ENCODE measurements around the gene RAB3IL1.
"Not testable (repeated sequence)": the region's sequence is repeated elsewhere in the genome, so short reads cannot be mapped to it uniquely, and the experiment has no call there.

The RAB3IL1 gene

GRCh38 chr11:61954106-61954850 lies 36.9 kb upstream of the RAB3IL1 start:
- in situ Hi-C loops (cut with MboI; ENCODE audit: low sequenced_read_pairs) = no loop called here

GRCh38 chr11:61953632-61954031 lies 36.3 kb upstream of the RAB3IL1 start:
- in situ Hi-C loops (cut with MboI; ENCODE audit: low sequenced_read_pairs) = not testable (repeated sequence)

- in situ Hi-C loops (cut with MboI; ENCODE audit: low sequenced_read_pairs) = no loop called here
These were observed 35.5 kb upstream of the RAB3IL1 start for GRCh38 chr11:61952882-61953281.

- in situ Hi-C loops (cut with MboI; ENCODE audit: low sequenced_read_pairs) = no loop called here
These were observed 34.2 kb upstream of the RAB3IL1 start for GRCh38 chr11:61951484-61952135.

GRCh38 chr11:61950035-61950547 lies 32.7 kb upstream of the RAB3IL1 start, which contains the start of gene BEST1:
Gene BEST1 (plus strand): TSS chr11:61950351. CDS start chr11:61951807, 1,456 bp downstream.
- in situ Hi-C loops (cut with MboI; ENCODE audit: low sequenced_read_pairs) = no loop called here

GRCh38 chr11:61949169-61950034 lies 32.0 kb upstream of the RAB3IL1 start:
- in situ Hi-C loops (cut with MboI; ENCODE audit: low sequenced_read_pairs) = no loop called here

GRCh38 chr11:61948505-61948904 lies 31.1 kb upstream of the RAB3IL1 start:
- in situ Hi-C loops (cut with MboI; ENCODE audit: low sequenced_read_pairs) = no loop called here

GRCh38 chr11:61947486-61948210 lies 30.3 kb upstream of the RAB3IL1 start:
- in situ Hi-C loops (cut with MboI; ENCODE audit: low sequenced_read_pairs) = no loop called here

- in situ Hi-C loops (cut with MboI; ENCODE audit: low sequenced_read_pairs) = no loop called here
These were observed 29.5 kb upstream of the RAB3IL1 start for GRCh38 chr11:61946894-61947293.

- in situ Hi-C loops (cut with MboI; ENCODE audit: low sequenced_read_pairs) = no loop called here
These were observed 27.8 kb upstream of the RAB3IL1 start for GRCh38 chr11:61945191-61945590.

GRCh38 chr11:61940466-61940865 lies 23.1 kb upstream of the RAB3IL1 start:
- in situ Hi-C loops (cut with MboI; ENCODE audit: low sequenced_read_pairs) = no loop called here

- in situ Hi-C loops (cut with MboI; ENCODE audit: low sequenced_read_pairs) = no loop called here
These were observed 18.5 kb upstream of the RAB3IL1 start for GRCh38 chr11:61935861-61936260.

GRCh38 chr11:61930933-61931332 lies 13.6 kb upstream of the RAB3IL1 start:
- in situ Hi-C loops (cut with MboI; ENCODE audit: low sequenced_read_pairs) = no loop called here

- in situ Hi-C loops (cut with MboI; ENCODE audit: low sequenced_read_pairs) = no loop called here
These were observed 11.2 kb upstream of the RAB3IL1 start for GRCh38 chr11:61928606-61929005.

- in situ Hi-C loops (cut with MboI; ENCODE audit: low sequenced_read_pairs) = no loop called here
These were observed 10.1 kb upstream of the RAB3IL1 start for GRCh38 chr11:61927501-61927900.

GRCh38 chr11:61926235-61926634 lies 8.9 kb upstream of the RAB3IL1 start:
- in situ Hi-C loops (cut with MboI; ENCODE audit: low sequenced_read_pairs) = no loop called here

GRCh38 chr11:61925736-61926135 lies 8.4 kb upstream of the RAB3IL1 start:
- in situ Hi-C loops (cut with MboI; ENCODE audit: low sequenced_read_pairs) = no loop called here

GRCh38 chr11:61924064-61924455 lies 6.7 kb upstream of the RAB3IL1 start:
- in situ Hi-C loops (cut with MboI; ENCODE audit: low sequenced_read_pairs) = no loop called here

GRCh38 chr11:61923166-61924063 lies 6.0 kb upstream of the RAB3IL1 start:
- in situ Hi-C loops (cut with MboI; ENCODE audit: low sequenced_read_pairs) = no loop called here

- in situ Hi-C loops (cut with MboI; ENCODE audit: low sequenced_read_pairs) = no loop called here
These were observed 5.2 kb upstream of the RAB3IL1 start for GRCh38 chr11:61922539-61922938.

Data from HL-60/S4 treated with phorbol 12-myristate 13-acetate at 8.2 ng/mL for 4 days and 3 days (cell line).